Mucosa of descending colon (tissue), 3 donors: ENCODE results near the gene LIPE. TPM values are rescaled to one million over a fixed set of nuclear protein-coding genes. Genes with fewer than 3 reads are reported as not detected.

Experiments used
- ATAC-seq: fragments of 200-7000 bp; cut with Tn5 transposase; one replicate; pipeline ENCODE4 v1.9.1; 2020; ENCODE audit warnings: mild to moderate bottlenecking, moderate library complexity
- DNase-seq, 3 donors: peaks; one replicate each; pipeline ENCODE4 v3.0.0-alpha.2; 2020
- H3K36me3 ChIP-seq: fragments of 200-600 bp; one replicate; pipeline ENCODE4 v1.8.0; 2021; ENCODE audit warnings: low read depth, mild to moderate bottlenecking
- H3K4me1 ChIP-seq: fragments of 200-600 bp; one replicate; pipeline ENCODE4 v1.8.0; 2021; ENCODE audit warnings: low read depth, mild to moderate bottlenecking
- H3K4me3 ChIP-seq: fragments of 200-600 bp; one replicate; pipeline ENCODE4 v1.8.0; 2021; ENCODE audit warnings: mild to moderate bottlenecking
- H3K9me3 ChIP-seq: fragments of 200-600 bp; one replicate; pipeline ENCODE4 v1.8.0; 2021; ENCODE audit warnings: mild to moderate bottlenecking
- intact Hi-C, 2 donors: fragments of 100-400 bp; cut with DNase I in 1 of 2; cut with micrococcal nuclease in 1 of 2; formaldehyde crosslinking; loops; one replicate each; pipeline versions ENCODE4 v1.11.0 to v1.11.1; 2022; cut with DNase I, micrococcal nuclease
- total RNA-seq, 3 donors: library from RNA; stranded (reverse); fragmentation: NEBNext Ultra II Directional in 2 of 3; extraction: Animal tissue kit (Norgen Biotek cat#: 25700) in 2 of 3; gene quantifications; one replicate each; pipeline versions ENCODE4 v1.2.1 to v1.2.4, GENCODE V29; 2021 to 2023
- TF ChIP-seq, protein P1 (sequence below): fragments of 200-600 bp; IDR thresholded peaks from one replicate; pipeline ENCODE4 v1.8.0; 2022; ENCODE audit warnings: antibody characterized with exemption, mild to moderate bottlenecking
- donor health status: DM: no; HTN: no; CAD: no; lungs with moderate emphysema.
- donor health status: DM: no; HTN: no; CAD: no.
- donor health status: DM: no; HTN: yes; CAD: no.

LIPE gene
- total RNA-seq, 3 donors from 2014 or later: 7.9 to 11.7 (median 10.0) TPM

GRCh38 chr19:42386974-42387707 lies 40.0 kb downstream of the LIPE start:
- TF ChIP-seq, protein P1, sequence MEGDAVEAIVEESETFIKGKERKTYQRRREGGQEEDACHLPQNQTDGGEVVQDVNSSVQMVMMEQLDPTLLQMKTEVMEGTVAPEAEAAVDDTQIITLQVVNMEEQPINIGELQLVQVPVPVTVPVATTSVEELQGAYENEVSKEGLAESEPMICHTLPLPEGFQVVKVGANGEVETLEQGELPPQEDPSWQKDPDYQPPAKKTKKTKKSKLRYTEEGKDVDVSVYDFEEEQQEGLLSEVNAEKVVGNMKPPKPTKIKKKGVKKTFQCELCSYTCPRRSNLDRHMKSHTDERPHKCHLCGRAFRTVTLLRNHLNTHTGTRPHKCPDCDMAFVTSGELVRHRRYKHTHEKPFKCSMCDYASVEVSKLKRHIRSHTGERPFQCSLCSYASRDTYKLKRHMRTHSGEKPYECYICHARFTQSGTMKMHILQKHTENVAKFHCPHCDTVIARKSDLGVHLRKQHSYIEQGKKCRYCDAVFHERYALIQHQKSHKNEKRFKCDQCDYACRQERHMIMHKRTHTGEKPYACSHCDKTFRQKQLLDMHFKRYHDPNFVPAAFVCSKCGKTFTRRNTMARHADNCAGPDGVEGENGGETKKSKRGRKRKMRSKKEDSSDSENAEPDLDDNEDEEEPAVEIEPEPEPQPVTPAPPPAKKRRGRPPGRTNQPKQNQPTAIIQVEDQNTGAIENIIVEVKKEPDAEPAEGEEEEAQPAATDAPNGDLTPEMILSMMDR: peak; percentile 57
- ATAC-seq (peak; percentile 98), DNase-seq (peak; percentile 83 to 90 (median 84))
- intact Hi-C loops: no loop called here
- H3K4me3 ChIP-seq: no peak overlapping the region
- peaks cover 7% of the 10 kb centered on the region for H3K4me1 ChIP-seq
- H3K9me3 ChIP-seq: no peaks in the 10 kb centered on the region
- no peaks in the 10 kb centered on the region for H3K36me3 ChIP-seq

GRCh38 chr19:42380155-42380554 lies 47.0 kb downstream of the LIPE start:
- TF ChIP-seq, protein P1: no peak
- no peak for ATAC-seq
- Histone ChIP-seq H3K4me1 (no peaks in the 10 kb centered on the region), H3K36me3 (no peaks in the 10 kb centered on the region), H3K9me3 (no peaks in the 10 kb centered on the region), H3K4me3 (no peak overlapping the region)
- DNase-seq: no peak
- intact Hi-C loops: no loop called here

DNA sequence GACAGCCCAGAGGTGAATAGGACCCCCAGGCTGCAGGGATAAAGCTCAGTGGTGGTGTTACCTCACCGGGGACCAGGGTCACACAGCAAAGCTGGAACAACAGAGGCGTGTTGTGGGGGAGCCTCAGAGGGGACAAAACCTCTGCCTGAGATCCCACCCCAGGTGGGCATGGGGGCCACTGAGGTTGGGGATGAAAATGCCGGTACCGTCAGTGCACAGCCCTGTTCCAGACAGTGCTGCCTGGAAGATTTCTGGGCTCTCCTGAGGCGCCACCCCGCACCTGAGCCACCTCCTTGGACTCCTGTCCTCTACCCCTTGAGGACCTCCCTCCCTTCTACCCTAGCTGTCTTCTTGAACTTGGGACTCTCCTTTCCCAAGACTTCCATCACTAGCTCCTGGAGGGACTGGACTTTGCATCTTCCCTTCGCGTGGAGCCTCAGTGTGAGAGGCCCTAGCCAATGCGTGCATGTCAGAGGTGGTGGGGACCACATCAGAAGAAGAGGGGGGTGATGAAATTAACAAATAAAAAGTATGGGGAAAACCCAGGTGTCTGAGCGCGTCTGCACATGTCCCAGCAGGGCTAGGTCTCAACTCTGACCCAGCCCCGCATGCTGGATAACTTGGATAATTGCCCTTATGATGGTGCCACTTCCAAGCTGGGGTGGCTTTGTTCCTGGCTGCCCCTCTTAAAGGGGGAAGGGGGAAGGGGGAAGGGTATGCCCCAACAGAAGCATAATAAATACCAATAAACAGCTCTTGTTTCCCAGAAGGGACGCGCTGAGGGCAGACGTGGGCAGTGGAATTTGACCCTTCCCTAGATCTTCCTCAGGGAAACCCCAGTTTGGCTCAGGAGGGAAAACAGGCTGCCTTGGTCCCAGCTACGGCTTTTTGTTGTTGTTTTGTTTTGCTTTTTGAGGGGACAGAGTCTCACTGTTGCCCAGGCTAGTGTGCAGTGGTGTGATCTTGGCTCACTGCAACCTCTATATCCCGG lies 48.7 kb downstream of the LIPE start:
- no peak overlapping the region for H3K4me3 ChIP-seq
- no peak for ATAC-seq
- DNase-seq: no peak
- intact Hi-C loops: no loop called here
- no peaks in the 10 kb centered on the region for H3K9me3 ChIP-seq
- H3K4me1 ChIP-seq: no peaks in the 10 kb centered on the region
- no peaks in the 10 kb centered on the region for H3K36me3 ChIP-seq
- TF ChIP-seq, protein P1: no peak

DNA sequence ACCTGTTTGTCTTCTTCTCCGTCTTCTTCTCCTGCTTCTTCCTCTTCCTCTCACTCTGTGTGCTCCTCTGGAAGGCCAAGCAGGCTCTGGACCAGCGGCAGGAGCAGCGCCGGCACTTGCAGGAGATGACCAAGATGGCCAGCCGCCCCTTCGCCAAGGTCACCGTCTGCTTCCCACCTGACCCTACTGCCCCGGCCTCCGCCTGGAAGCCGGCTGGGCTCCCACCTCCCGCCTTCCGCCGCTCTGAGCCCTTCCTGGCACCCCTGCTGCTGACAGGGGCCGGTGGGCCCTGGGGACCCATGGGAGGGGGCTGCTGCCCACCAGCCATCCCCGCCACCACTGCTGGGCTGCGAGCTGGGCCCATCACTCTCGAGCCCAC lies 51.0 kb downstream of the LIPE start:
- intact Hi-C loops: no loop called here
- DNase-seq (no peak), ATAC-seq (no peak)
- Histone ChIP-seq H3K9me3 (no peaks in the 10 kb centered on the region), H3K4me1 (no peaks in the 10 kb centered on the region), H3K36me3 (no peaks in the 10 kb centered on the region), H3K4me3 (no peak overlapping the region)
- TF ChIP-seq, protein P1: no peak

DNA sequence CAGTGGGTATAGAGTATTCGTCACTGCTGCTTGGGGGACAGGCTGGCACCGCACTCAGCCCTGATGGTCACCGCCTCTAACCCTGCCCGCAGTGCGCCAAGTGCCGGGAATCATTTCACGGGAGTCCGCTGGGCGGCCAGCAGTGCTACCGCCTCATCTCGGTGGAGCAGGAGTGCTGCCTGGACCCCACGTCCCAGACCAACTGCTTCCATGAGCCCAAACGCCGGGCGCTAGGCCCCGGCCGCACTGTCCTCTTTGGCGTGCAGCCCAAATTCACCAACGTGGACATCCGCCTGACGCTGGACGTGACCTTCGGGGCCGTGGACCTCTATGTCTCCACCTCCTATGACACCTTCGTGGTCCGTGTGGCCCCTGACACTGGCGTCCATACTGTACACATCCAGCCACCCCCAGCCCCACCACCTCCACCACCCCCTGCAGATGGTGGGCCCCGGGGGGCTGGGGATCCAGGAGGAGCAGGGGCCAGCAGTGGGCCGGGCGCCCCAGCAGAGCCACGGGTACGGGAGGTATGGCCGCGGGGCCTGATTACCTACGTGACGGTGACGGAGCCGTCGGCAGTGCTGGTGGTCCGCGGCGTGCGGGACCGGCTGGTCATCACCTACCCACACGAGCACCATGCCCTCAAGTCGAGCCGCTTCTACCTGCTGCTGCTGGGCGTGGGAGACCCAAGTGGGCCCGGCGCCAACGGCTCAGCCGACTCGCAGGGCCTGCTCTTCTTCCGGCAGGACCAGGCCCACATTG lies 51.6 kb downstream of the LIPE start:
- intact Hi-C loops: no loop called here
- Histone ChIP-seq H3K9me3 (no peaks in the 10 kb centered on the region), H3K4me1 (no peaks in the 10 kb centered on the region), H3K4me3 (no peak overlapping the region), H3K36me3 (no peaks in the 10 kb centered on the region)
- DNase-seq (no peak), ATAC-seq (no peak)
- TF ChIP-seq, protein P1: no peak
